ENCODE results near the gene GLRA2.
"Not testable (repeated sequence)": the region's sequence is repeated elsewhere in the genome, so short reads cannot be mapped to it uniquely, and the experiment has no call there.

Gene GLRA2

DNA sequence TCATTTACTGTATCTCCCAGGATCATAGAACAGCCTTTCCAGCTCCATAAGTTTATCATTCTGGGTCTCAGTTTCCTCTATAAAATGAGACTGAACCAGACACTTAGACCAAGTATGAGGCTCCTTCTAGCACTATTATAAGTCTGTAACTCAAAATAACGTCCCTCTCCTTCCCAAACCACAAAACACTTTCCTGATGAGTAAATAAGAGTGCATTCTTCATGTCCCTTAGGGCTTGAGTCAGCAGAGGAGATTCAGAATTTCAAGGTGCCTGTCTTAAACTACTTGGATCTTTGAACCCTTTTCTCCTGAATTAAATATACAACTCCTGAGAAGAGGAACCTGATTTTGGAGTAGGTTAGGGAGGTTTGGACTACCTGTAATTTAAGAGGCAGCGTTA lies 62.6 kb downstream of the GLRA2 start:
- DNase-seq (ENCODE audit: low read depth in 2 of 2) = no peak

DNA sequence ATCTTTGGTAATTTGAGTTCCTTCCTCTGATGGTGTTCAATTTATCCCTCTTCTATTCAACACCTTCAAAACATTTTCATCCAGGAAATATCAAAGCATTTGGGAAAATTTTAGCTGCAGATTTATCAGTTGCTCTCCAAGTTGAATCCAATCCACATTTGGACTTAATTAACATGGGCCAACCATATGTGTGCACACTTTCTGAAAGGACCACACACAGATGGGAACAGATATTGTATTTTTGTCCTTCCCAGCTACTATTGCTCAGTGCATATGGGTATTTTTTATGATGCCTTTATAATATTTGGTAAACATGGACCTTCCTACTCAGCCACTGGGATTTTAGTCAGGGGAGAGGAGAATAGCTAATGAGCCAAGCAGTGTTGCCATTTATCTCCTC lies 65.2 kb downstream of the GLRA2 start:
- DNase-seq (ENCODE audit: low read depth in 2 of 2) = no peak

DNA sequence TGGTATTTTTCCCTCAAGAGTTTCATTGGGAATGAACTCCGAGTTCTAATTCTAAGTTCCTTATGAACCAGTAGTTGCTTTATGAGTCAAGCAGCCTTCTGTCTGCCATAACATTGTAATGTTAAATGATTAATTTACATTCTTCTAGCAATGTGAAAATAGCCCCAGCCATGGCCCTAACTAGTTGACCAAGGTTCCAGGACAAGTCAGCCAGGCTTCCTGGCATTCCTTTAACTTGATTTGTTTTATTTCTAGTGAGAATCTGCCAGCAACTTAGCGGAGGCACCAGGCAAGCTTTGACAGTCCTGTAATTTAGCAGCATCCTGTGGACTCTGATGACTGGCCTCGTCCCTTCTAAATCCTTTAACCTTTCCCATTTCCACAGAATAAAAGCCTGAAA lies 69.0 kb downstream of the GLRA2 start:
- no peak for DNase-seq (ENCODE audit: low read depth in 2 of 2)

DNA sequence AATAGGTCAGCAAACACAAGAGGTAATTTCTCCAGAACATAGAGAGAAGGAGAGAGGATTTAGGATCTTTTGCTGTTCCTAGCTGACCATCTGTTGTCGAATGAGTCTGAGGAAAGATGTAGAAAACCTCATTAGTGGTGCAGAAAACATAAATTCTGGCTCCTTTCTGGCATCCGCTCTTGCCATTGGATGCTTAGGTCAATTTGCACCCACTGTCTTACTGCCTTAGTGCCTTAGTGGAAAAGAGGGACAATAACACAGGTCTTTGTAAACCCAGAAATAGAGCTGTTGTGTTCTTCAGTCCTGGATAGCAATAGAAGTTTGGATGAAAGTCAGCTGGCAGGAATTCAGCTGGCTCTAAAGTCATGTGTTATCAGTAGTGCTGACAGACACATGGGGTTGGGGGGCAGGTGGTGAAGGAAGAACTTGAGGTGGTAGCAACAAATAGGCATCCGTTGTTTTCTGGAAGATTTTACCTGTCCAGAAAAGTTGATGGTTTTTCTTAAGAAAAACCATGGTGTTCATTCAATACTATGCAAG lies 78.2 kb downstream of the GLRA2 start:
- no peak for DNase-seq (ENCODE audit: low read depth in 2 of 2)

DNA sequence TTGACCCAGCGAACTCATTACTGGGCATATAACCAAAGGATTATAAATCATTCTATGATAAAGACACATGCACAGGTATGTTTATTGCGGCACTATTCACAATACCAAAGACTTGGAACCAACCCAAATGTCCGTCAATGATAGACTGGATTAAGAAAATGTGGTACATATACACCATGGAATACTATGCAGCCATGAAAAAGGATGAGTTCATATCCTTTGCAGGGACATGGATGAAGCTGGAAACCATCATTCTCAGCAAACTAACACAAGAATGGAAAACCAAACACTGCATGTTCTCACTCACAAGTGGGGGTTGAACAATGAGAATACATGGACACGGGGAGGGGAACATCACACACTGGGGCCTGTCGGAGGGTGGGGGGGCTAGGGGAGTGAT lies 83.1 kb downstream of the GLRA2 start:
- not testable (repeated sequence) for DNase-seq (ENCODE audit: low read depth in 2 of 2)

DNA sequence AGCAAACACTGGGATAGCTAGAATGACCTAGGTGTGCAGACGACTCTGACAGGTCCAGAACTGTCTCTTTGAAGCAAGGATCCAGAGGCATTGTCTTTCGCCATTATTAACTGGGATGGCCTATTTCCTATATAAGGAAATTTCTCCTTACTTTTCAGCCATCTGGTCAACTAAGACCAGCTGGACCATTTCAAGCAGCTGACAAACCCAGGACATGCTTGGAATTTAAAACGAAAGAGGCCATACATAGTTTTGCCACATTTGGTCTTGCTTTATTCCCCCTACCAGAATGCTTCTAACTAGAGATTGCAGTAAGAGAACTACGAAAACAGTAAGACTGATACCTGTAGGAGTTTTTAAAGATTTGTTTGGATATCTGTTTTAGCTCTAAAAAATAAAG lies 87.0 kb downstream of the GLRA2 start:
- no peak for DNase-seq (ENCODE audit: low read depth in 2 of 2)

DNA sequence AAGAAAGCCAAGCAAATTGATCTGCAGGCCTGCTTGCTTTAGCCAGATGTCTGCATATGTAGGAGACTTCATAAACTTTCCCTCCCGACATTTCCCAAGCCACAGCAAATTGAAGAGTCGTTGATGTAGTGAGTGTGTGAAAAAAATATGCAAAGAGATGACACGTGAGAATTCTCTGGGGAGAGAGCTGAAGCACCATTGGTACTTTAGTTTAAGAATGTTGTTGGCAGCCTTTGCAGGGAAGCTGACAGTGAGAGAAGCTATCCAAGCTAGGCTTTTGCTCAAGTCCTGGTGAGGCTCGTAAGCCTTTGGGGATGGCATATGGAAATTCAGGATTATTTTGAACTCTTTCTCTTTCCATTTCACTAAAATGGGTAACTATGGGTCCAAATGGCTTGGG lies 87.5 kb downstream of the GLRA2 start:
- no peak for DNase-seq (ENCODE audit: low read depth in 2 of 2)

DNA sequence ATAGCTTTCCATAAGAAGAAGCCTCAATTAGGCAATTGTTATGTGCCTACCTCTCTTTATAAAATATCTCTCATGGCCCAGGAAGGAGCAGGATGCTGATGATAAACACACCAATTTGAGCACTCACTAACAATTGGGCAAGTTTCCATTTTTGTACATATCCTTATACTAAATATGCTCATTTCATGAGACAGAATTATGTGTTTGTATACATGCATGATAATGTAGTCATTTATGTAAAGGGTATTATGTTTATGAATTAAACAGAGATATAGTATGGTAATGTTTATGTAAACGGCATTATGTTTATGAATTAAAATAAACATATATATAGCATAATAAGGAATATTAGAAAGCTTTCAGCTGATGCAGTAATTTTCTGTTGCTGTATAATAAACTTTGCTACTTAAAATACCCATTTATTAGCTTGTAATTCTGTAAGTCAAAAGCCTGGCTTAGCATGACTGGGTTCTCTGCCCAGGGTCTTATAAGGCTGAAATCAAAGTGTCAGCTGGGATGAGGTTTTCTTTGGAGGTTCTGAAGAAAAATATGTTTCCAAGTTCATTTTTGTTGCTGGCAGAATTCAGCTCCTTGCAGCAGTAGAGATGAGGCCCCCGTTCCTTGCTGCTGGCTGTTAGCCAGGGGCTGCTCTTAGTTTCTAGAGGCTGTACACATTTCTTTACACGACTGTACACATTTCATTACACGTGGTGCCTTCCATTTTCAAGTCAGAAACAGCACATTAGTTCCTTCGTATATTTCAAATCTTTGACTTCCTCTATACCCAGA lies 89.0 kb downstream of the GLRA2 start:
- DNase-seq (ENCODE audit: low read depth in 2 of 2) = no peak

DNA sequence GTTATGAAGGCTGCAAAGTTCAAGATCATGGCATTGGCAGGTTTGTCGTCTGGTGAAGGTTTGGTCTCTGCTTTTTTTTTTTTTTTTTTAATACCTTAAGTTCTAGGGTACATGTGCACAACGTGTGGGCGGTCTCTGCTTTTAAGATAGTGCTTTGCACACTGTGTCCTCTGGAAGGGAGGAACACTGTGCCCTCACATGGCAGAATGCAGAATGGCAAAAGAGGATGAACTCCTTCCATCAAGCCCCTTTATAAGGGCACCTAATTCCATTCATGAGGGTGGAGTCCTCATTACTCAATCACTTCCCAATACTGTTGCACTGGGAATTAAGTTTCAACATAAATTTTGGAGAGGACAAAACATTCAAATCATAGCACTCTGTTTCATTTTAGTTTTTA lies 101.4 kb downstream of the GLRA2 start:
- no peak for DNase-seq (ENCODE audit: low read depth in 2 of 2)

DNA sequence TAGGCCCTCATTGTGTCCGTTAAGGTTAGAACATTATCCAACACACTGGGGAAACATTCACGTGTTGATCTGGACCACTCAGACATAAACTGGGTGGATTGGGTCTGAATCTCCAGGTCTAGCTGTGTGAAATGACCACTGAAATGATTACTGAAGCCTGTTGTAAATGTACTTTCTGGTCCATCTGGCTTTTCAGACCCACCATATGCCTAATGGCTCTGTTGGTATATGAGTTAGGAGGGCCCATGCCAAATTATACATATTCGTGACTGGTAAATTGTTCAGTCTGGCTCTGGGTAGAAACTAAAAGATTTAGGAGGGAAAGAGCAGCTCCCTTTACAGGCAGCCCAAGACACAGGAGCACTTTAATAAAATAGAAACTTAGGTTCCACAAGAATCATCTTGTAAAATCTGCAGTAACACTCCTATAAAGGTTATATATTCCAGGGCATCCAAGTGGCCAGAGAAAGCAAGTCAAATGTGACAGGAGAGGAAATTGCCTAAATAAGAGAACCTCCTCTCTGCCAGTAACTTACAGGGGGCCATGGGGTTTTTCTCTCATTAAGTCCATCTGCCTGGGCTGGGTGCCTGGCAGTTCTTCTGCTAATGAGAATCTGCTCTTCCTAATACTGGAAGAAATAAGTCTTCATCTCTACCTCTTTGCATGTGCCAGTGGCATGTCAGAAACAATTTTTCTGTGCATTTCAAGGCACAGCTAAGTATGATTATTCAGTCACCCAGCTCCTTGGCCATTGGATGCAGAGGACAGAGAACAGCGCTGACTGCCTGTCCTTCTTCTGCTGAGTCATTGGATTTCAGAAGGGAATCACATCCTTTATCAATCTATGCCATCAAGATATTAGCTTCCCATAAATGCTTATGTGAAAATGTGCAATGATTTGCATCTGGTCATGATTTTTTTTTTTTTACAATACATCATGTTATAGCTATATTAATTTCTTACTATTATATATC lies 112.6 kb downstream of the GLRA2 start:
- no peak for DNase-seq (ENCODE audit: low read depth in 2 of 2)

DNA sequence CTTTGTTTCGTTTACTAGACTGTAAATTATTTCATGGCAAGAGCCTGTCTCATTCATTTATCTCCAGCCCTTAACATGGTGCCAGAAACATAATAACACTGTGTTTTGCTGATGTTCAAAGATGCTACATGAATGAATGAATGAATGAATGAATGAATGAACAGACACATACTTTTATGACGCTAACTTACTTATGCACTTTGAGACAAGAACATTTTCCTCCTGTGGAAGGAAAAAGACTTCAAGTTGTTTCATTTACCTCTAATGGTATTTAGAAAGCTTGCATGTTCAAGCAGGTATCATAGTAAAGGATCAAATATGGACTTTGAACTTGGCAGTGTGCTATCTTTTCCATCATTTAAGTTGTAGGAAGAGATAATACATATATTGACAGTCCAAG lies 131.6 kb downstream of the GLRA2 start:
- DNase-seq (ENCODE audit: low read depth in 2 of 2) = no peak

DNA sequence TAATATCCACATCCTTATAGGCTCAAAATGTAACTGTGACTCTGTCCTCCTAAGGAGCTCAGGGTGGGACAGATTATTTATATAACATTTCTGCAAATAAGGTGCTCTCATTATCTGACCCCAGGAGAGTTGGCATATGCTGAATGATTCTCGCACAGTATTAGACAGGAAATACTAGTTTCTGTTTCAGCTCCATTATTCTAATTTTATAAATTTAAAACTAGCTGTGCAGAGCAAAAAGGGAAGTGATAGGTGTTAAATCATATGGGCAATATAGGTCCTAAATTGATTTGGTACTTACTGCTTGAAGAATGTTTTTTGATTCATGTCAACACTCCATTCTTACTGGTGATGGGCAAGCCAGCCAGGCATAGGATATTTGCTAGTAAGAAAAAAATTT lies 141.5 kb downstream of the GLRA2 start:
- DNase-seq (ENCODE audit: low read depth in 2 of 2) = no peak

DNA sequence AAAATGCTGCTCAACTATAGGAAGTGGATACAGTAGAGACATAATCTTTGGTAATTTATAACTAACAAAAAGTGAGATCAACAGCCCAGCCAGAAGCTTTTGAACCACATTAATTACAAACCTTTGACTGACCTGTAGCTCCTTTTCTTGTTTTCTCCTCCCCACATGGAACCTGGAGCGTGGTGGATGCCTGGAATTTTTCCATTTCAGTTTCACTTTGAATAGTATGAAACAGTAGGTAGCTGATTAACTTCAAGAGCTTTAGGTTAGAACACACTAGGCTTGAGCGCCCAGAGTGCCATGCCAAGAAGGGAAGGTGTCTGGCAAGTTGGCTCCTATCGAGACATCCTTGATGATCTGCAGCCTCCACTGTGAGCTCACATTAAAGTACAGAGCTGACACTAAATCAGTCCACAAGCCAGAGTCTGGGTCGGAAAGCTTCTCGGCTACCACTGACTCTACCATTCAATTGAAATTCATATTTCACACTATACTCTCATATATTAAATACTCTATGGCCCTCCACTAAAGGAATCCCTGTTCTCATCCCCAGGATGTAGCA lies 143.4 kb downstream of the GLRA2 start:
- DNase-seq (ENCODE audit: low read depth in 2 of 2) = no peak

DNA sequence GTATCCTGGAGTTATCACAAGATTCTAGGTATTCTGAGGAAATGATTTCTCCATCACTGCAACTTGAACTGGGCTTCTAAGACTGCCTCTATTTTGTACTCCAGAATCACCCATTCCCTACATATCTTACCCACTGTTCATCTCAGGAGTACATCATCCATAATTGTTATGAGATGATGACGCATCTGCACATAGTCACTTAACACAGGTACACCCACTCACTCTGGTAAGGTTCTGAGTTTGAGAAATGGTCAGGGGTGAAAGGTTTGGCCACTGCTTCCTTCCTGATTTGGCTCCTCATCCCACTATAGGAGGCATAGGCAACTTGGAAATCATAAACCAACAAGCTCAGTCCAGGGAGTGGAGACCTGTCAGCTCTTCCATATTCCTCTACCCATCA lies 143.9 kb downstream of the GLRA2 start:
- no peak for DNase-seq (ENCODE audit: low read depth in 2 of 2)

DNA sequence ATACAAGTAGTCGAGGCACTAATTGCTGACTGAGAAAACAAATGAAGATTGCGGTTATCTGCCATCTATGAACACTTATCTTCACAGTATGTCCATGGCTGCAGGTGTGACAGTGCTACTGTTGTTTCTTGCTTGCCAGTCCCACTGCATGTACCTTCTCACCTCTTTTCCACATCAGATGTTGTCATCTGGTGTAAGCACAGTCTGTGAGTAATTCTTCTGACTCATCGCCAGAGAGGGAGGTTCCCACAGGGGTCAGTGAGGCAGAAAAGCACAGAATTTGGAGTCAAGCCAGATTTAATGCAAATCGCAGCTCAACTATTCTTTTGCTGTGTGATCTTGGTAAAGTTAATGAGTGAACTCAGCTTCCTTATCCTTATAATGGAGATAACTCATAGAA lies 144.4 kb downstream of the GLRA2 start:
- no peak for DNase-seq (ENCODE audit: low read depth in 2 of 2)

DNA sequence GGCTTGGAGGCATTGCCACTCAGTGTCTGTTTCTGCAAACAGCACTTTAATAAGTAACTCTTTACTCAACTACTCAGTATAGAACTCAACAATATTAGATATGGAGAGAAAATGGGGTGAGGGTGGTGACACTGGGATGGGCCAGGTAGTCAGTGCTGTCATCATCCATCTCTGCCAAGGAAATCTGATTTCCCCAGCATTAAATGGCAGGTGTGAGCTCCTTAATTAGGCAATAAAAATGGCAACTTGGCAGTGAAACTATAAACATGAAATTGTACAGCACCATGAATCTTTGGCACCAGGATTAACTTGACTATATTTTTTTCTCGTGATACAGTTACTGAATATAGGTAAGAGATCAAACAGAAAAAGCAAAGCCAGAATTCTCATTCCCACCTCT lies 146.2 kb downstream of the GLRA2 start:
- DNase-seq (ENCODE audit: low read depth in 2 of 2) = no peak

DNA sequence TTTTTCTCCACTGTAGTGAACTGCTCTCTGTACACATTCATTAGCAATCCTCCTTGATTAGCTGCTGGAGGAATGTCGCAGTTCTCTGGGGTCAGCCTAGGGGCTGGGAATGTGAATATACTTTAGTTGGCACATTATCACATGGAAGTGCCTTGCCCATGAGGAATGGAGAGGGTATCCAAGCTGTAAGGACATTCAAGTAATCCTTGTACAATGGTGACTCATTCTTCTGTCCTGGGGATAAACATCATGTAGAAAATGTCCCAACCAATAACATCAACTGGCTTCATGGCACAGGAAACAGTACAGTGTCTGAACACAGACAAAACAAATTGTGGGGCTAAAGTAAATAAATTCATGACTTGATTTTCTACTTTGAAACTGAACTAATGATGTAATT lies 147.1 kb downstream of the GLRA2 start:
- DNase-seq (ENCODE audit: low read depth in 2 of 2) = no peak

DNA sequence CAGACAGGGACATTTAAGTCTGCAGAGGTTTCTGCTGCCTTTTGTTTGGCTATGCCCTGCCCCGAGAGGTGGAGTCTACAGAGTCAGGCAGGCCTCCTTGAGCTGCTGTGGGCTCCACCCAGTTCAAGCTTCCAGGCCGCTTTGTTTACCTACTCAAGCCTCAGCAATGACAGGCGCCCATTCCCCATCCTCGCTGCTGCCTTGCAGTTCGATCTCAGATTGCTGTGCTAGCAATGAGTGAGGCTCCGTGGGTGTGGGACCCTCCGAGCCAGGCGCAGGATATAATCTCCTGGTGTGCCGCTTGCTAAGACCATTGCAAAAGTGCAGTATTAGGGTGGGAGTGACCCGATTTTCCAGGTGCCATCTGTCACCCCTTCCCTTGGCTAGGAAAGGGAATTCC lies 159.0 kb downstream of the GLRA2 start:
- DNase-seq (ENCODE audit: low read depth in 2 of 2) = not testable (repeated sequence)

DNA sequence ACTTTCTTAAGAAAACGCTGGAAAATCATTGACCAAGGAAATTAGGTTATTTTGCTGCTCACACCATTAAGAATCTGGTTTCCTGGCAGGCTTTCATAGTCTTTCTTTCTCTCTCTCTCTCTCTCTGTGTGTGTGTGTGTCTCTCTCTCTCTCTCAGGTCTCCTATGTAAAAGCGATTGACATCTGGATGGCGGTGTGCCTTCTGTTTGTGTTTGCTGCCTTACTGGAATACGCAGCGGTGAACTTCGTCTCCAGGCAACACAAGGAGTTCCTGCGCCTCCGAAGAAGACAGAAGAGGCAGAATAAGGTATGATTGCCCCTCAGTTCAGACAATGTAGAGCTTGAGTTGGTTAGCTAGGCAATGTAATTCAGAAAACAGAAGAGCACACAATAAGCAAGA lies 161.2 kb downstream of the GLRA2 start:
- no peak for DNase-seq (ENCODE audit: low read depth in 2 of 2)

DNA sequence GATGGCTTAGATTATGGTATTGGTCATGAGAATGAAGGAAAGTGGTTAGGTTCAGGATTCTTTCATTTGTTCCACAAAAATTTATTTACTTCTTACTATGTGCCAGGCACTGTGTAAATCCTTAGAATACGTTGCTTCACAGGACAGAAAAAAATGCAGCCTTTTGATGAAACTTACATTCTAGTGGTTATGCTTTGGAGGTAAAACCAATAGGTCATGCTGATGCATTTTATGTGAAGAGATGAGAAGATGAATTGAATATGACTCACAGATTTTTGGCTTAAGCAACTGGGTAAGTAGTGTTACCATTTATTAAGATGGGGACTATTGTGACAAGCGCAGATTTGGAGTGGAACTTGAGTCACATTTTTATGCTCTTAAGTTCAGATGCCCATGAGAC lies 165.3 kb downstream of the GLRA2 start:
- no peak for DNase-seq (ENCODE audit: low read depth in 2 of 2)

DNA sequence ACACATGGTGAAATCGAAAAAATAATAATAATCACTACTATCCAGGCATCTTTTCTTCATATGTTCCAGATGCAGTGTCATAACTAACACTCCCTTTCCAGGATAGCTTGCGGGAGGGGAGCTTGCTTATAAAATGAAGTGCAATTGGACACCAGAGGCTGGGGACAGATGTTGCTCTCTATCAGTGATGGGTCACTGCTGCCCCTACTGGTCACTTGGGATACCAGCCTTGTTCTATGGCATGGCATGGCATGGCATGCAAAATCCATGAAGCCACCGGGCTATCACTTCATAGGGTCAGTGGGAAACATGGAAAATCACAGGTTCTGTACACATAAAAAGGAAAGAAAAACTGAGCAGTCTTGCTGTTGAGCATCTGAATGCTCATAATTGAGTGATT lies 168.1 kb downstream of the GLRA2 start:
- no peak for DNase-seq (ENCODE audit: low read depth in 2 of 2)

DNA sequence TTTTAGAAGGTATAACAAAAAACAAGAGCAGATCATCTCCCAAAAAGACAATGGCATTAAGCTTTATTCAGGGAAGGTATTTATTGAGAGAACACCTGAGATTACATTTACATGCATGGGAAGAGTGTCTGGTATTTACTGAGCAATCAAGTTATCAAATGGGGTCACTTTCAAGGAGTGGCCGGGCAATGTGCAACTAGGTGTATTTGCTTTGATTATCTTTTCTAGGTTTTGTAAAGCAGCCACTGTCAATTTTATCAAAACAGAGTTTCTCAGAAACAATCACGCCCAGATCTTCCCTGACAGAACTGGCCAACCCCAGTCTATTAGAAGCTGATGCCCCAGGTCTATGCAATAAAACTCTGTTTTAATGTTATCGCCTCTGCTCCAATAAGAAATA lies 169.5 kb downstream of the GLRA2 start:
- DNase-seq (ENCODE audit: low read depth in 2 of 2) = no peak
